GM21723 (cell line): ENCODE results near the gene FAM47E.
"Not testable (repeated sequence)": the region's sequence is repeated elsewhere in the genome, so short reads cannot be mapped to it uniquely, and the experiment has no call there.

Experiments used
- ATAC-seq: cut with Tn5 transposase; IDR thresholded peaks from one replicate; pipeline ENCODE4 v1.9.1; 2021; ENCODE audit warnings: mild to moderate bottlenecking, moderate library complexity; ENCODE audit not compliant: unreplicated experiment

The FAM47E gene

DNA sequence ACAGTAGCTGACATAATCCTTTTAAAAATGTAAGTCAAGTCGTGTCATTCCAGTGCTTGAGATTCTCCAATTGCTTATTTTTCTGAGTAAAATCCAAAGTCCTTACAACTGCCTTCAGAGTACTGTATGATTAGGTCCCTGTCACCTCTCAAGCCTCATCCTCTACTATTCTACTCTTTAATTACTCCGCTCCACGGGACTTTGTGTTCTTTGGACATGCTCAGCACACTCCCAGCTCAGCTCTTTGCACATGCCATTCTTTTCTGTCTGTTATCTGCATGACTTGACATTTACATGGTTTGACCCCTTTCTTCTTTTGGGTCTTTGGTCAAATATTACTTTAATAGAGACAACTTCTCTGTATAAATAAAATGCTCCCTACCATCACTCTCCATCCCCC, 15.1 kb downstream of the FAM47E start:
- ATAC-seq = no peak

DNA sequence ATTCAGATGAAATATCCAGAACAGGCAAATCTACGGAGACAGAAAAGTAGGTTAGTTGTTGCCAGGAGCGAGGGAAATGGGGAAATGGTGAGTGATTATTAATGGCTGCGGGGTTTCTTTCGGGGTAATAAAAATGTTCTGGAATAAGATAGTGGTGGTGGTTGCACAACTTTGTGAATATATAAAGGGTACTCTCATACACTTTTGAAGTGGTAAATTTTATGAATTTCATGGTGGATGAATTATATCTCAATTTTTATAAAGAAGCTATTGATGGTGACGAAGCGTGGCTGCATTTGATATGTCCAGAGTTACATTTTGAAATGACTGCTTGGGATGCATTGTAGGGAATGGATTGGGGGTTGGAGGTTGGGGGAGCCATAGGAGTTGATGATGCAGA, 16.3 kb downstream of the FAM47E start:
- no peak for ATAC-seq

DNA sequence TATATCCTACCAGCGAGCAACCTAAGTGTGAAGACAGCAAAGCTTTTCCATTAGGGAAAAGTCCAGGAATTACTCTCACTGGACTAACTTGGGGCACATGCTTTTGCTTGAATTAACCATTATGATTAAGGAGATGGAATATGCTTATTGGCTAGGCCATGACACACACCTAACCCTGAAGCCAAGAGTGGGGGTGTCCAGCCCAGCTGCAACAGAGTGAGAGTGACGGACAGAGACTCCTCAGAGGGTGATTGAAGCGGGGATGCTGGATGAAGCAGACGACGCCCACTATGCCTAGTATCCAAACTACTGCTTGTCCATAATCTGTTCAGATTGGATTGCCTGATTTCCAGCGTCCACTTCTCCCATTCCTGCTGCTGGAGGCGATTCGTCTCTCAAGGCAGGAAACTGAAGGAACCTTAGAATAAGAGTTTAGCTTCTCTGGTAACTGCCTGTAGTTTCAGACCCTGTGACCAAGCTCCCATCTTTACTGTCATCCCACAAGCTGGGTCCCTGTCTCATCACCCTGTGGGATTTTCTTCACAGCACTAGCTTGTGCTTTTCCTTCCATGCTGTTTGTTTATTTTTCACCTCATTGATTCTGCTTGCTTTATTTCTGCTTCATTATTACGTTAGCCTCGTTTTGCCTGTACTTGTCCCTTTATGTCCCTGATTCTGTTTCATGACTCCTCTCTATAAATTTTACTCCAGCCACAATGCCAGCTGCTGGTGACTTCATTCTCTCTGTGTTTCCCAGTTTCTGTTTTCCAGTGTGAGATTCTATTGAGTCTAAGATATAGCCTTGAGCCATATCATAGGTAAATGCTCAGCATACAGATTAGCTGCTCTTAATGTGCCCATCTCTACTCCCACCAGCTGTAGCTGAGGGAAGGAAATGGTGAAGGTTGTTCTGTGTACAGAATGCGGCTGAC, 19.0 kb downstream of the FAM47E start:
- no peak for ATAC-seq

DNA sequence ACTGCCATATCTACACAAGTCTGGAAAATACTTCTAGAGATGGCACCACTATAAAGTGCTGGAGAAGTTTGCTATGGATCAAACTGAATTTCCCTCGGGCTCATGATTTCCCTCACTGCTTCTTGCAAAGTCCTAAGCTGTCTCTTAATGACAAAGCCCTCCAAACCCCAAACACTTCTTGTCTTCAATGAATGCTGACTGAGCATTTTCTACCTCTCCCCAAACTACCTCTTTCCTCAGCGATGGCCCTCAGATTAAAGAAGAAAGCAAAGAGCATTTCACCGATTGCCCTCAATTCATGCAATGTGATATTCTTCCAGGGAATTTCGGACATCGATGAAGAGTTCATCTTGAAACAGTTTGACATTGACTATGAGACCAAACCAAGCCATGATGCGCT, 19.7 kb downstream of the FAM47E start:
- ATAC-seq = no peak

DNA sequence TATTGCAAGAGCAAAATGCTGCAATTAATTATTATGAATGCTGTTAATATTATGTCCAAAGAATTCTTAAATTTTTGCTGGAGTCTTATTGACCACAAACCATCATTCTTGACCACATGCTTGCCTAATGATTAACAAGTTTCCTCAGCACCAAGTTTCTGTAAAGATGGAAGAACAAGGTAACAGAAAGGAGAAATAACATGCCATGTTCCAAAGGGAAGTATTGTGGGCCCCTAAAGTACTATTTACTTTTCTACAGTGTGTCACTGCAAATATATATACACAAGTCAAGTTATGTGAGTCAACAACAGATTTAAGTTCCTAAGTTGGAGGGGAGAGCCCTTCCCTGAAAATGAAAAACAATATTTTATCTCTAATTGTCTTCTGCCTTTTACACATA, 20.6 kb downstream of the FAM47E start:
- ATAC-seq = no peak

DNA sequence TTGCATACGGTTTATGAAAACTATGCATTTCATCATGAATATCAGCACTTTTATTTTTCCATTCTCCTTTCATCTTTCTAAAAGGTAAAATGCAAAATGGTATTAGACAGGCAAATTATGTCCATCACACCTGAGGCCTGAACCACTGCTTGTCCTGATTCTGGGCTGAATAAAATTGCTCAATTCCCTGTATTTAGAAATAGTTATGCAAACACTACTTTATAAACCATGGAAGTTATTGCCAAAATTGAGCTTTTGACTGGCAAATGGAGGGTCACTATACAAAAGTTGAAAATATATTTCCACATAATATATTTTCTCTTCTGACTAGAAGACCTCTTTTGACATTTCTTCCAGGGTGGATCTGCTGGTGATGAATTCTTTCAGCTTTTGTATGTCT, 21.1 kb downstream of the FAM47E start:
- no peak for ATAC-seq

DNA sequence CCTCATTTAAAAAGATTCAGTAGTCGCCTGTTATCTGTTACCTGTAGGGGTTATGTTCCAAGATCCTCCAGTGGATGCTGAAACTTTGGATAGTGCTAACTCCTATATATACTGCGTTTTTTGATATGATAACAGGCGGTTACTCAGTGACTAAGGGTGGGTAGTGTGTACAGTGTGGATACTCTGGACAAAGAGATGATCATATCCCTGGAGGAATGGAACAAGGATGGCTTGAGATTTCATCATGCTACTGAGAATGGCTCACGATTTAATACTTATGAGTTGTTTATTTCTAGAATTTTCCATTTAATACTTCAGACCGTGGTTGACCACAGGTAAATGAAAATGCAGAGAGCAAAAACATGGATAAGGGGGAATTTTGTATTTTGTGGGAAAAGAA, 21.5 kb downstream of the FAM47E start:
- ATAC-seq = no peak

DNA sequence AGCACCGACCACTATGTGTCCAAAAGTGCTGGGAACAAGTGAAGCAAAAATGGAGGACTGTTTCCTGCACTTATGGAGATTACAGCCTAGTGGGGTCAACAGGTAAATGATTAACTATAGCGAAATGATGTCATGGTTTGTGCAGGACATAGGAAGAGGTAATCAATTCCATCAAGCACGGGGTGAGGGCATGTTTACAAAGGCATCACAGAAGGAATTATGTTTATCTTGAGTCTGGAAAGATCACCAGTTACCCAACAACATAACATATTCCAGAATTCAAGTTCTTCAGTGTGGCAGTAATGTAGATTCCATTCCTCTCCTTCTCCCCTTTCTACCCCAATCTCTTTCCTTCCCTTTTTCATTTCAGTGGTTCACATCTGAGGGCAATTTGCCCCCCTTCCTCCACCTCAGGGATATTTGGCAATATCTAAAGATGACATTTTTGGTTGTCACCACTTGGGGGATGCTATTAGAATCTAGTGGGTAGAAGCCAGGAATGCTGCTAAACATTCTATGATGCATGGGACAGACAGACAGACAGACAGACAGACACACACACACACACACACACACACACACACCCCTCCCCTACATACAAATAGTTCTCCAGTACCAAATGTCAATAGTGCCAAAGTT, 24.1 kb downstream of the FAM47E start:
- no peak for ATAC-seq

DNA sequence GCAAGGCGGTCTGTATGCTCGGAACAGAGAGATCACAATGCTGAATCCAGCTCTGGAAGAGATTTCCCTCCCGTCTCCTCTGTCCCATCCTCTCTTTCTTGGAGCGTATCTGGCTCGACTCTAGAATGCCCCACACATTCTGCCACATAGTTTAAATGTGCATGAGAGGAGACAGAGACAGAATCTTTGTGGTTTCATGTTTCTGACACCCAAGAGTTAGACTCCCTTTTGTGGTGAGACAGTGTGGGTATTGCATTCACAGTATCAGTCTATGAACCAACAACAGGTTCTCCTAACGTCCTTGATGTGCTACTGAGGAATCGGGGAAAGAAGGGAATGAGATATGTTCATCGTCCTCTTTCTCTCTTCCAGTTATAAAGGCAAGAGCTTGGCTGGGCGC, 25.3 kb downstream of the FAM47E start:
- ATAC-seq = no peak

DNA sequence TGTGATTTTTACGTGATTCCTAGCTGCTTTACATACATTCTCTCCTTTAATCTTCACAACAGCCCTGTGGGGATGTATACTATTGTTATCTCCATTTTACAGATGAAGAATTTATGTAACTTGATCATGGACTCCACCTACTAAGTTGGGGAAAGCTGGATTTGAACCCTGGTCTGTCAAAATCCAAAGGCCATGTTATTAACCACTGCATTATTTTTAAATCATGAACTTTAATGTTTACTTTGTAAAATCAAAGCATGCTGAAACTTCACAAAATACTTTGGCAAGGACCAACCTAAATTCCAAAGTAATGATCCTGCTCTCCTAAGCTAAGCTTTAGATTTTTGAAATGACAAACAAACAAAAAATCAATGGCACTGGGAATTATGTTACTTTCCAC, 26.1 kb downstream of the FAM47E start:
- no peak for ATAC-seq

DNA sequence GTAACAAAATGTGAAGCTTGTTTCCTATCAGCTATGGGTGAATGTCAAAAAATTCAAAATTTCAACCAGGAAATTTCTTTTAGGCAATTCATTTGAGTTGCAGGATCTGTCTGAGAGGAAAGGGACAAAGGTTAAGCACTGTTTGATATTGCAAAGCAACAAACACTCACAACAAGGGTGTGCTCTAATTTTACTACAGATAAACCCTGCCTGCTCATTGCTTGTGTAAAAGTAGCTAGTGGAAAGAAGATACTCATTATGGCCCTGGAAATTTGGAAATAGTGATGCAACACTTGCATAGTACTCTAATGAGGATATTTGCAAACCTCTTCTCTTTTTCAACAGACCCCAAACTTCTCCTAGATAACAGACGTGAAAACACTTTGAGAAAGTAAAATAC, 27.1 kb downstream of the FAM47E start:
- ATAC-seq = no peak

DNA sequence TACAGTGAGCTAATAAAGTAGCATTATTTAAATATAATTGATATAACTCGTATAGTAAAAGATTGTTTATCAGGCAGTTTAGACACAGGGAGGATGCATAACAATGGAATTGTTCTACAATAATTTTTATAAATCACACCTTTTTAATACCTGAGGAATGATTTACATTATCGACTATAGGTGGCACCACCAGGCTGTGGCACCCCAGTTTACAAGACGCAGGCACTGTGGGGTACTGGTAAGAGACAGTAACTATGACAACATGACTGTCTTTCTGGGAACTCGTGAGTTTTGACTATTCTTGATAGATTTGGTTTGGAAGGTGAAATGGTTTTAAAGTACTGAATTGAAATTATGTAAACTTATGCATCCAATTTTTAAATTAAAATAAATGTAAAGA, 27.9 kb downstream of the FAM47E start:
- no peak for ATAC-seq

DNA sequence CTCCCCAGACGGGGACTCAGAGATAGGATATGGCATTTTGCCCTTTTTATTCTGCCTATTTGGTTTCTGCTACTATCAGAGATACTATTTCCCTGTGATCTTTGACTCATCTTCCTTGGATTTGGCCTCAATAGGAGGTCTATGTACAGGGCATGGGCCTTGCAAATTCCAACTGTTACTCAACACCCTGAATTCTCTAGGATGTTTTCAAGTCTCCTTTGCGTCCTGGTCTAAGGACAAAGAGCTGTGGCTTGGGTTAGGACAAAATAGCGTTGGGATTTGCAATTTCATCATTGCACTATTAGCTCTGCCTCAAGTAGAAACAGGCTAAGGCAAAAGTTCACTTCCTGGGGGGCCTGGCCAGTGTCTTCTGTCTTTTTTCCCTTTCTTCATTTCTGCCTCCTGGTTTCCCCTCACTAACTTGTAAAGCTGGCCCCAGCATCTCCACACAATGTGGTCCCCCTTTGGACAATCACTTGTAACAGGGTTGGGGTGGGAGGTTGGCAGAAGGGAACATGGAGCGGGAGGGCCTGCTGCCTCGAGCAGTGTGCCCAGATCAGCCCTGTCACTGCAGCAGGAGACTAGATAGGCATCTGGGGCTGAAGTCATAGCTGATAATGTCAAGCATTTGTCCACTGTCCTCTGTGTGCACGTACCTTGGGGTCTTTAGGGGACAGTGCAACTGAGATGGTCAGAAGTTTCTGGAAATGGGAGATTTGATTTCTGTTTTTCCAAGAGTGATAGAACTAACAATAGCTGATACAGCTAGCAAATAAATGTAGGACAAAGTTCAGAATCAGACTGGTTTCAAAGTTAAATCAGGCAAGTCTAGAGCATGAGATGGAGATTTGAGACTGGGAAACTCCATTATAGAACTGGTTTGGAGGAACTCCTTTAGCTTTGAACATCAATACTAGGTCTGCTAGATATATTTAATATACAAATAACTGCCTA, 29.2 kb downstream of the FAM47E start:
- ATAC-seq = no peak

DNA sequence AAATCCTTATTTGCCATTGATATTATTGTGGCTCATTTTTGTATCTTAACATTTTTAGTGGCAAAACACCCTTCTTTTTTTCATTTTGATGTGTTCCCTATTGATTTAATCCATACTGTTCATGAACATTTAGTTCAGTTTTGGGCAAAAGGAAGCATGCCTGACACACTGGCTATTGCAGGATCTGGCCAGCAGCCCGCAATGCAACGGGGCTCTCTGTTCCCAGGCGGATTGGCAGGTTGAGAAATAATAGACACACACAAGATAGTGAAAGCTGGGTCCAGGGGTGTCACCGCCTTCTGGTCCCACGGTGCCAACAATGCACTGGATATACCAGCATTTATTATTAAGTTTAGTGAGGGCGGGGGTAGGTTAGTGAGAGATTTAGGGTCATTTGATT, 30.1 kb downstream of the FAM47E start:
- ATAC-seq = not testable (repeated sequence)

DNA sequence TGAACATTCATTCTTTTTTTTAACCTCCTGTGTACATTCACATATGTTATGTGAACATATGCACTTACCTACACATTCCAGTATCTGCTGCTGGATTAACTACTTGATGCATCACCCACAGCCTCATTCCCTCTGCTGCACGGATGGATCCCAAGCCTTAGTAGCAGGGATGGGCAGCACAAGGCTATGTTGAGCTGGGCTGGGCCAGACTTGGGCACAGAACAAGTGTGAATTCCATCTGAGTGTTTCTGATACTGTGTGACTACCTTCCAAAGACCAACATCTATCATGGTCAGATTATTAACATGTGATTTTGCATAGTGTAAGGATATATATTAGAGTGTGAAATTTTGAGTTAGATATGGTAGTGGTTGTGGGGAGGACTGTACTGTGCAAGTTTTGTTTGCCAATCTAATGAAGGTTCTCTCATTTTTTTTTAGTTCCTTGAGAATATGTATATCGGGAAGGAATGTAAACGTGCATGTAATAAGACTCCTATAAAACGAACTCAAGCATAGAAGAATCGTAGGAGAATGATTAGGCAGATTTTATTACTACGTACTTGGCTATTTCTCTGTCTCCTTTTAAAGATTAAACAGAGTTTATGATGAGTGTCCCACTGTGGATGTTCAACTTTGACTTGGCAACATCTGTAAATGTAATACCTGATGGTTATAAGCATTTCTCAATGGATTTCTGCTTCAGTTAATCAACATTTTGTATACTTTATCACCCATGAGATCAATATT, 31.6 kb downstream of the FAM47E start:
- no peak for ATAC-seq

DNA sequence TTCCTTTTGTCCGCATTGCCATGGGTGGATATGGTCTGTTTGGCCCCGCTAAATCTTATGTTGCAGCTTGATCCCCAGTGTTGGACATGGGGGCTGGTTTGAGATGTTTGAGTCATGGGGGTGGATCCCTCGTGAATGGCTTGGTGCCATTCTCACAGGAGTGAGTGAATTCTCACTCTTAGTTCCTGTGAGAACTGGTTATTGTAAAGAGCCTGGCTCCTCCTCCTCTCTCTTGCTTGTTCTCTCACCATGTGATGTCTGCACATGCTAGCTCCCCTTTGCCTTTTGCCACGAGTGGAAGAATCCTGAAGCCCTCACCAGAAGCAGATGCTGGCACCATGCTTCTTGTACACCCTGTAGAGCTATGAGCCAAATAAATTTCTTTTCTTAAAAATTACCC, 32.4 kb downstream of the FAM47E start:
- no peak for ATAC-seq

DNA sequence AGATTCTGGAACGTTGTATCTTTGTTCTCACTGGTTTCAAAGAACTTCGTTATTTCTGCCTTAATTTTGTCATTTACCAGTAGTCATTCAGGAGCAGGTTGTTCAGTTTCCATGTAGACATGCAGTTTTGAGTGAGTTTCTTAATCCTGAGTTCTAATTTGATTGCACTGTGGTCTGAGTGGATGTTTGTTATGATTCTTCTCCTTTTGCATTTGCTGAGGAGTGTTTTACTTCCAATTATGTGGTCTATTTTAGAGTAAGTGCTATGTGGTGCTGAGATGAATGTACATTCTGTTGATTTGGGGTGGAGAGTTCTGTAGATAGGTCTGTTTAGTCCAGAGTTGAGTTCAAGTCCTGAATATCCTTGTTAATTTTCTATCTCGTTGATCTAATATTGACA, 36.3 kb downstream of the FAM47E start:
- not testable (repeated sequence) for ATAC-seq

DNA sequence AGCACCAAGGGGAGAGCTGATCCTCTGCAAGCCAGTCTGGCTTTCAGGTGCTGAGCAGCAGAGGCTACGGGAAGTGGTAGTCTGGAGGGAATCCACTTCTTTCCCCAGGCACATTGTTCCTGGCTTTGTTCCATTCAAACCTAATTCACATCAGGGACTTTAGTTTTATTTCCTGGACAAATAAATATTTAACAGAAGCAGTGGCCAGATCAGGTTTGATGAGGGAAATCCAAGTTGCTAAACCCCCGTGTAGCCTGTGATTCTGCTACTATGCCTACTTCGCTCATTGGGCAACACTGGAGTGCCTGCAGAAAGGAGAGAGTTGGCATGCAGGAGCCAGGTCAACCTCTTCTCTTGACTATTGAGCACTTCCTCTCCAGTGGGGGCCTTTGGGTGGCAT, 41.2 kb downstream of the FAM47E start:
- no peak for ATAC-seq

DNA sequence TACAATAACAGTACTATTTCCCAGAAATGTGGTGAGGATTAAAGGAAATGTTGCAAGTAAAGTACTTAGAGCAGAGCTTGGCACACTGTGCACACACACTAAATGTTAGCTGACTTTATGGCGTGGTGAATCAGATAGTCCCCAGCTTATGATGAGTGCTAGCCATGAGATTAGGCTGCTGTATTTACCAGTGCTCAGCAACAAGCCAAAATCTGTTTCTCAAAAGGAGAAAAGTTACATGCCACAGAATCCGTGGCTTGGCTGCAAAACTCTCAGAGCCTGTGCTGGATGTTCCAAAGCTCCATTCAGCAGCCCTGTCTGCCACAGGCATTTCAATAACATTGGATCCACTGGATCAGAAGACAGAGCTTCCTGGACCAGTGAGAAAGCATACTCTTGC, 42.3 kb downstream of the FAM47E start:
- no peak for ATAC-seq

DNA sequence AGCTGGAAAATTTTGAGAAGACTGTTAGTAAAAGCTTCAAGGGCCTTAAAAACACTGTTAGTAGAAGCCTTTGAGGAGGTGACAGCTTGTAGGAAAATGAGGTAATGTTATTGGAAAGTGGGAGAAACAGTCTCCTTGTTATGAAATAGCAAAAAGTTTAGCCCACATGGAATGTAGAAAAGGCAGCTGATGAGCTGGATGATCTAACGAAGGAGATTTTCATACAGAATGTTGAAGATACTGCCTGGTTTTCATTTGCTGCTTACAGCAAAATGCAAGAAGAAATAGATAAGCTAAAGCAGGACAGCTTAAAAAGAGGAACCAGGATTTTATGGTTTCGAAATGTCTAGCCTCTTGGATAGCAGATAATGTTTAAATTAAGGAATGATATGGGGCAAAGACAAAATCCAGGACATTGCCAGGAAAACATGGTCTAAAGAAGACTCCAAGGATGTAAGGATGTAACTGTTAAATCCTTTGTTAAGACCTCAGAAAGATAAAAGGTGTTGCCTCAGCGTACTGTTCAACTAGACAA, 44.8 kb downstream of the FAM47E start:
- no peak for ATAC-seq
